SK-N-SH (cell line): Measurements from ENCODE around the gene C16orf92. TPM values are rescaled to one million over a fixed set of nuclear protein-coding genes. Genes with fewer than 3 reads are reported as not detected.

ENCODE experiments used
- CTCF ChIA-PET: fragments of 300-600, 350-600 bp; formaldehyde crosslinking; extraction: SDS; loops from one replicate; lab custom pipeline; 2021; lab: Yijun Ruan, JAX
- POLR2A ChIA-PET: fragments of 350-600 bp; sonication (Branson Sonifier 250); formaldehyde crosslinking; extraction: SDS; loops from one replicate; lab custom pipeline; 2020; ENCODE audit warnings: antibody characterized with exemption, inconsistent platforms; lab: Yijun Ruan, JAX
- DNase-seq: peaks from one replicate; pipeline ENCODE4 v3.0.0; 2012
- H2AFZ ChIP-seq: fragments of 200-600 bp; sonication (generic); 2 replicates; pipeline ENCODE4 v1.8.1; 2016; ENCODE audit warnings: antibody characterized with exemption, mild to moderate bottlenecking, low read depth
- H3F3A ChIP-seq: fragments of 200-600 bp; sonication (generic); replicated peaks from 2 replicates; pipeline ENCODE3; 2016; ENCODE audit warnings: antibody characterized with exemption, mild to moderate bottlenecking; ENCODE audit not compliant: insufficient read depth
- H3K27ac ChIP-seq, 2 experiments: fragments of 200-500 bp in 1 of 2; fragments of 200-600 bp in 1 of 2; sonication (Bioruptor generic) in 1 of 2; sonication (generic), shearing (Covaris generic) in 1 of 2; 2 replicates each; pipeline versions ENCODE4 v1.5.1 to v1.6.1; 2014 to 2016; ENCODE audit warnings: low read depth in 2 of 2, inconsistent platforms in 1 of 2, low read length in 1 of 2, mild to moderate bottlenecking in 1 of 2, mixed read lengths in 1 of 2
- H3K27me3 ChIP-seq: fragments of 200-600 bp; sonication (generic), shearing (Covaris generic); 2 replicates; pipeline ENCODE4 v1.6.1; 2016; ENCODE audit warnings: mixed run types; ENCODE audit not compliant: insufficient read depth
- H3K36me3 ChIP-seq, 2 experiments: fragments of 200-500 bp in 1 of 2; fragments of 200-600 bp in 1 of 2; sonication (Bioruptor generic) in 1 of 2; sonication (generic) in 1 of 2; replicated peaks in 1 of 2; 2 replicates each; pipeline versions ENCODE3 to v1.5.1; 2014 to 2016; ENCODE audit warnings: low read length in 1 of 2, mild to moderate bottlenecking in 1 of 2; ENCODE audit not compliant: insufficient read depth in 2 of 2, control insufficient read depth in 1 of 2
- H3K4me1 ChIP-seq, 2 experiments: fragments of 200-500 bp in 1 of 2; fragments of 200-600 bp in 1 of 2; sonication (Bioruptor generic) in 1 of 2; sonication (generic), shearing (Covaris generic) in 1 of 2; 2 replicates each; pipeline versions ENCODE4 v1.5.1 to v1.6.1; 2014 to 2016; ENCODE audit warnings: low read depth in 1 of 2, low read length in 1 of 2, mixed run types in 1 of 2; ENCODE audit not compliant: insufficient read depth in 2 of 2, control insufficient read depth in 1 of 2
- H3K4me2 ChIP-seq: fragments of 200-600 bp; sonication (generic), shearing (Covaris generic); 2 replicates; pipeline ENCODE4 v1.6.1; 2017; ENCODE audit warnings: mixed run types
- H3K4me3 ChIP-seq, 2 experiments: fragments of 200-500 bp in 1 of 2; fragments of 200-600 bp in 1 of 2; sonication (Bioruptor generic) in 1 of 2; sonication (generic), shearing (Covaris generic) in 1 of 2; 2 replicates each; pipeline versions ENCODE4 v1.5.1 to v1.8.1; 2014 to 2016; ENCODE audit warnings: low read depth in 2 of 2, inconsistent platforms in 1 of 2, low read length in 1 of 2, mild to moderate bottlenecking in 1 of 2, mixed read lengths in 1 of 2, moderate library complexity in 1 of 2
- H3K79me2 ChIP-seq: fragments of 200-600 bp; sonication (generic); 2 replicates; pipeline ENCODE4 v1.8.1; 2017; ENCODE audit warnings: mild to moderate bottlenecking; ENCODE audit not compliant: insufficient read depth
- H3K9ac ChIP-seq: fragments of 200-600 bp; sonication (generic); 2 replicates; pipeline ENCODE4 v1.6.1; 2017; ENCODE audit warnings: mixed run types
- H3K9me2 ChIP-seq: fragments of 200-600 bp; sonication (generic); 2 replicates; pipeline ENCODE4 v1.6.1; 2017; ENCODE audit warnings: mixed run types
- H3K9me3 ChIP-seq: fragments of 200-600 bp; sonication (generic); 2 replicates; pipeline ENCODE4 v1.6.1; 2017; ENCODE audit warnings: mixed run types, mild to moderate bottlenecking, moderate library complexity
- H4K20me1 ChIP-seq: fragments of 200-600 bp; sonication (generic); 2 replicates; pipeline ENCODE4 v1.6.1; 2017; ENCODE audit warnings: mild to moderate bottlenecking, mixed run types; ENCODE audit not compliant: insufficient read depth
- ELF1 ChIP-seq: IDR thresholded peaks from 2 replicates; pipeline ENCODE4 v1.4.0; 2012
- GATA2 ChIP-seq: sonication (generic); formaldehyde crosslinking; IDR thresholded peaks from 2 replicates; pipeline ENCODE4 v1.5.0; 2020; ENCODE audit warnings: mild to moderate bottlenecking, missing genetic modification reagents
- NFIC ChIP-seq: IDR thresholded peaks from 2 replicates; pipeline ENCODE4 v1.4.0; 2012; ENCODE audit warnings: borderline replicate concordance
- RAD21 ChIP-seq: IDR thresholded peaks from 2 replicates; pipeline ENCODE4 v1.6.1; 2012; ENCODE audit warnings: mild to moderate bottlenecking, low read length
- RCOR1 ChIP-seq: fragments of 150-350 bp; IDR thresholded peaks from 2 replicates; pipeline ENCODE4 v1.6.1; 2017; ENCODE audit warnings: antibody characterized with exemption, low read length
- SMC3 ChIP-seq: IDR thresholded peaks from 2 replicates; pipeline ENCODE4 v1.6.1; 2012; ENCODE audit warnings: low read depth, low read length, improper control_type of control experiment
- TAF1 ChIP-seq: IDR thresholded peaks from 2 replicates; pipeline ENCODE4 v1.6.1; 2012; ENCODE audit warnings: low read depth, mild to moderate bottlenecking, low read length, moderate library complexity, borderline replicate concordance
- TCF12 ChIP-seq: IDR thresholded peaks from 2 replicates; pipeline ENCODE4 v1.4.0; 2012
- YY1 ChIP-seq: IDR thresholded peaks from 2 replicates; pipeline ENCODE4 v1.4.0; 2012; ENCODE audit warnings: low read depth, mild to moderate bottlenecking
- WGBS: methylation state at CpG from one replicate; pipeline ENCODE4 v1.1.6; 2017; ENCODE audit warnings: low lambda C conversion rate; 5-methylcytosine and 5-hydroxymethylcytosine counted together
- polyA plus RNA-seq, 3 experiments: library from polyadenylated mRNA; depleted of rRNA; stranded (reverse); fragments of >200 nt; gene quantifications; 2 replicates each; pipeline ENCODE4 v1.2.3, GENCODE V29; 2012
- TF ChIP-seq, protein P1 (sequence below): IDR thresholded peaks from 2 replicates; pipeline ENCODE4 v1.4.0; 2012; ENCODE audit warnings: low read depth, borderline replicate concordance
- TF ChIP-seq, protein P2 (sequence below): IDR thresholded peaks from 2 replicates; pipeline ENCODE4; 2012
- TF ChIP-seq, protein P3 (sequence below): fragments of 200-600 bp; sonication (generic); IDR thresholded peaks from 2 replicates; pipeline ENCODE4 v1.6.1; 2017; ENCODE audit warnings: antibody characterized with exemption, mild to moderate bottlenecking, moderate library complexity
- TF ChIP-seq, protein P4 (sequence below): IDR thresholded peaks from 2 replicates; pipeline ENCODE4 v1.6.1; 2012; ENCODE audit warnings: mild to moderate bottlenecking, low read depth, low read length, moderate library complexity

Gene C16orf92
- polyA plus RNA-seq, 1 of the 3 experiments (the other 2 are of a cell fraction), result not detected

DNA sequence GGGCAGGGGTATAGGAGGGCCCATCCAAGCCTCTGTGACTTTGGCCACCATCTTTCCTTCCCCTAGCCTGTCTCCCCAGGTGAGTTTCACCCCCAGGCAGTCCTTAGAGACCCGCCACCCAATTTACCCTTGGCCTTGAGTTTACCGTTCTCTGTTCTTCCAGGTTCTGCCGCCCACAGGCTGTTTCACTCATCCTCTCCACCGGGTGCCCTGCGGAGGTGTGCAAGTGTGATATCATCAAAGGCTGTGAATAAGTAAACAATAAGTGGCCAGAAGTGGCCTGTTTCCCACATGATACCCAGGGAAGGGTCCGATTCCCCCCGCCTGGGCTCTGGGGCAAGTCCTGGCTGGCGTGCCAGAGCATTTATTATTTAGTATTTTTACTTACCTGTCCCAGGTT, 23.2 kb downstream of the C16orf92 start:
- Histone ChIP-seq H3K4me3 (no peak overlapping the region), H4K20me1 (no peaks in the 10 kb centered on the region), H3K9me2 (no peaks in the 10 kb centered on the region), H3K36me3 (no peaks in the 10 kb centered on the region), H3K27ac (no peak overlapping the region), H3K9ac (no peak overlapping the region), H3K4me2 (no peak overlapping the region), H3F3A (peaks cover 2% of the 10 kb centered on the region), H3K4me1 (no peaks in the 10 kb centered on the region), H3K9me3 (no peaks in the 10 kb centered on the region), H2AFZ (no peak overlapping the region), H3K79me2 (no peaks in the 10 kb centered on the region), H3K27me3 (no peaks in the 10 kb centered on the region)
- DNase-seq, result no peak
- 83% methylated on average over 7 of the region's 8 CpGs for WGBS
- POLR2A ChIA-PET, result no interaction called here
- TF ChIP-seq TCF12 (no peak), ELF1 (no peak), RCOR1 (no peak), YY1 (no peak), TAF1 (no peak), RAD21 (no peak), SMC3 (no peak), GATA2 (CRISPR knock-in tag) (no peak), NFIC (no peak)
- TF ChIP-seq, protein P1, sequence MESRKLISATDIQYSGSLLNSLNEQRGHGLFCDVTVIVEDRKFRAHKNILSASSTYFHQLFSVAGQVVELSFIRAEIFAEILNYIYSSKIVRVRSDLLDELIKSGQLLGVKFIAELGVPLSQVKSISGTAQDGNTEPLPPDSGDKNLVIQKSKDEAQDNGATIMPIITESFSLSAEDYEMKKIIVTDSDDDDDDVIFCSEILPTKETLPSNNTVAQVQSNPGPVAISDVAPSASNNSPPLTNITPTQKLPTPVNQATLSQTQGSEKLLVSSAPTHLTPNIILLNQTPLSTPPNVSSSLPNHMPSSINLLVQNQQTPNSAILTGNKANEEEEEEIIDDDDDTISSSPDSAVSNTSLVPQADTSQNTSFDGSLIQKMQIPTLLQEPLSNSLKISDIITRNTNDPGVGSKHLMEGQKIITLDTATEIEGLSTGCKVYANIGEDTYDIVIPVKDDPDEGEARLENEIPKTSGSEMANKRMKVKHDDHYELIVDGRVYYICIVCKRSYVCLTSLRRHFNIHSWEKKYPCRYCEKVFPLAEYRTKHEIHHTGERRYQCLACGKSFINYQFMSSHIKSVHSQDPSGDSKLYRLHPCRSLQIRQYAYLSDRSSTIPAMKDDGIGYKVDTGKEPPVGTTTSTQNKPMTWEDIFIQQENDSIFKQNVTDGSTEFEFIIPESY, result no peak
- TF ChIP-seq, protein P2, sequence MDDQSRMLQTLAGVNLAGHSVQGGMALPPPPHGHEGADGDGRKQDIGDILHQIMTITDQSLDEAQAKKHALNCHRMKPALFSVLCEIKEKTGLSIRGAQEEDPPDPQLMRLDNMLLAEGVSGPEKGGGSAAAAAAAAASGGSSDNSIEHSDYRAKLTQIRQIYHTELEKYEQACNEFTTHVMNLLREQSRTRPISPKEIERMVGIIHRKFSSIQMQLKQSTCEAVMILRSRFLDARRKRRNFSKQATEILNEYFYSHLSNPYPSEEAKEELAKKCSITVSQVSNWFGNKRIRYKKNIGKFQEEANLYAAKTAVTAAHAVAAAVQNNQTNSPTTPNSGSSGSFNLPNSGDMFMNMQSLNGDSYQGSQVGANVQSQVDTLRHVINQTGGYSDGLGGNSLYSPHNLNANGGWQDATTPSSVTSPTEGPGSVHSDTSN, result no peak
- TF ChIP-seq, protein P3, sequence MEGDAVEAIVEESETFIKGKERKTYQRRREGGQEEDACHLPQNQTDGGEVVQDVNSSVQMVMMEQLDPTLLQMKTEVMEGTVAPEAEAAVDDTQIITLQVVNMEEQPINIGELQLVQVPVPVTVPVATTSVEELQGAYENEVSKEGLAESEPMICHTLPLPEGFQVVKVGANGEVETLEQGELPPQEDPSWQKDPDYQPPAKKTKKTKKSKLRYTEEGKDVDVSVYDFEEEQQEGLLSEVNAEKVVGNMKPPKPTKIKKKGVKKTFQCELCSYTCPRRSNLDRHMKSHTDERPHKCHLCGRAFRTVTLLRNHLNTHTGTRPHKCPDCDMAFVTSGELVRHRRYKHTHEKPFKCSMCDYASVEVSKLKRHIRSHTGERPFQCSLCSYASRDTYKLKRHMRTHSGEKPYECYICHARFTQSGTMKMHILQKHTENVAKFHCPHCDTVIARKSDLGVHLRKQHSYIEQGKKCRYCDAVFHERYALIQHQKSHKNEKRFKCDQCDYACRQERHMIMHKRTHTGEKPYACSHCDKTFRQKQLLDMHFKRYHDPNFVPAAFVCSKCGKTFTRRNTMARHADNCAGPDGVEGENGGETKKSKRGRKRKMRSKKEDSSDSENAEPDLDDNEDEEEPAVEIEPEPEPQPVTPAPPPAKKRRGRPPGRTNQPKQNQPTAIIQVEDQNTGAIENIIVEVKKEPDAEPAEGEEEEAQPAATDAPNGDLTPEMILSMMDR, result no peak
- TF ChIP-seq, protein P4, sequence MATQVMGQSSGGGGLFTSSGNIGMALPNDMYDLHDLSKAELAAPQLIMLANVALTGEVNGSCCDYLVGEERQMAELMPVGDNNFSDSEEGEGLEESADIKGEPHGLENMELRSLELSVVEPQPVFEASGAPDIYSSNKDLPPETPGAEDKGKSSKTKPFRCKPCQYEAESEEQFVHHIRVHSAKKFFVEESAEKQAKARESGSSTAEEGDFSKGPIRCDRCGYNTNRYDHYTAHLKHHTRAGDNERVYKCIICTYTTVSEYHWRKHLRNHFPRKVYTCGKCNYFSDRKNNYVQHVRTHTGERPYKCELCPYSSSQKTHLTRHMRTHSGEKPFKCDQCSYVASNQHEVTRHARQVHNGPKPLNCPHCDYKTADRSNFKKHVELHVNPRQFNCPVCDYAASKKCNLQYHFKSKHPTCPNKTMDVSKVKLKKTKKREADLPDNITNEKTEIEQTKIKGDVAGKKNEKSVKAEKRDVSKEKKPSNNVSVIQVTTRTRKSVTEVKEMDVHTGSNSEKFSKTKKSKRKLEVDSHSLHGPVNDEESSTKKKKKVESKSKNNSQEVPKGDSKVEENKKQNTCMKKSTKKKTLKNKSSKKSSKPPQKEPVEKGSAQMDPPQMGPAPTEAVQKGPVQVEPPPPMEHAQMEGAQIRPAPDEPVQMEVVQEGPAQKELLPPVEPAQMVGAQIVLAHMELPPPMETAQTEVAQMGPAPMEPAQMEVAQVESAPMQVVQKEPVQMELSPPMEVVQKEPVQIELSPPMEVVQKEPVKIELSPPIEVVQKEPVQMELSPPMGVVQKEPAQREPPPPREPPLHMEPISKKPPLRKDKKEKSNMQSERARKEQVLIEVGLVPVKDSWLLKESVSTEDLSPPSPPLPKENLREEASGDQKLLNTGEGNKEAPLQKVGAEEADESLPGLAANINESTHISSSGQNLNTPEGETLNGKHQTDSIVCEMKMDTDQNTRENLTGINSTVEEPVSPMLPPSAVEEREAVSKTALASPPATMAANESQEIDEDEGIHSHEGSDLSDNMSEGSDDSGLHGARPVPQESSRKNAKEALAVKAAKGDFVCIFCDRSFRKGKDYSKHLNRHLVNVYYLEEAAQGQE, result no peak
- CTCF ChIA-PET, result interaction anchor here (6.1 kb wide), 1 partner anchor 14 kb away, joined by 31 read pairs; the partner anchor contains the start of gene TLCD3B
